OCI-LY1 (cell line): ENCODE results near the gene HCK.
A peak's percentile ranks its signal among the peaks of the same experiment; 100 is the strongest.

Experiments used
- H2AFZ ChIP-seq: fragments of 200-600 bp; sonication (generic), shearing (Covaris generic); 2 replicates; pipeline ENCODE4 v1.6.0; 2014; ENCODE audit warnings: antibody characterized with exemption, mild to moderate bottlenecking, low read length
- H3F3A ChIP-seq: fragments of 200-600 bp; sonication (generic), shearing (Covaris generic); 2 replicates; pipeline ENCODE4 v1.6.0; 2014; ENCODE audit warnings: mild to moderate bottlenecking, antibody characterized with exemption, low read length, moderate library complexity; ENCODE audit not compliant: insufficient read depth
- H3K27ac ChIP-seq: fragments of 200-600 bp; sonication (generic); 2 replicates; pipeline ENCODE4 v1.5.1; 2014; ENCODE audit warnings: low read length, mixed run types, mild to moderate bottlenecking, low read depth; ENCODE audit not compliant: poor library complexity, severe bottlenecking
- H3K27me3 ChIP-seq: fragments of 200-600 bp; sonication (generic); 2 replicates; pipeline ENCODE4 v1.6.0; 2014; ENCODE audit warnings: antibody characterized with exemption, mild to moderate bottlenecking, low read length, moderate library complexity; ENCODE audit not compliant: insufficient read depth
- H3K36me3 ChIP-seq: fragments of 200-600 bp; sonication (generic); 2 replicates; pipeline ENCODE4 v1.6.1; 2014; ENCODE audit warnings: mild to moderate bottlenecking, antibody characterized with exemption, low read length, moderate library complexity, mixed read lengths; ENCODE audit not compliant: insufficient read depth
- H3K4me1 ChIP-seq: fragments of 200-600 bp; sonication (generic); 2 replicates; pipeline ENCODE4 v1.5.1; 2014; ENCODE audit warnings: mild to moderate bottlenecking, low read length, moderate library complexity; ENCODE audit not compliant: insufficient read depth, severe bottlenecking
- H3K4me2 ChIP-seq: fragments of 200-600 bp; sonication (generic), shearing (Covaris generic); 2 replicates; pipeline ENCODE4 v1.6.1; 2014; ENCODE audit warnings: low read length
- H3K4me3 ChIP-seq: fragments of 200-600 bp; sonication (generic); 2 replicates; pipeline ENCODE4 v1.5.1; 2014; ENCODE audit warnings: low read length, low read depth, mild to moderate bottlenecking, mixed read lengths; ENCODE audit not compliant: poor library complexity, severe bottlenecking
- H3K79me2 ChIP-seq: fragments of 200-600 bp; shearing (Covaris generic); 2 replicates; pipeline ENCODE4 v1.6.1; 2016; ENCODE audit warnings: mixed run types, low read length, mixed read lengths; ENCODE audit not compliant: insufficient read depth
- H3K9ac ChIP-seq: fragments of 200-600 bp; sonication (generic), shearing (Covaris generic); 2 replicates; pipeline ENCODE4 v1.6.1; 2014; ENCODE audit warnings: mild to moderate bottlenecking, low read length, mixed read lengths
- H3K9me2 ChIP-seq: fragments of 200-600 bp; sonication (generic), shearing (Covaris generic); 2 replicates; pipeline ENCODE4 v1.6.1; 2014; ENCODE audit warnings: low read depth, mild to moderate bottlenecking, low read length, mixed read lengths
- H3K9me3 ChIP-seq: fragments of 200-600 bp; shearing (Covaris generic); 2 replicates; pipeline ENCODE4 v1.6.1; 2014; ENCODE audit warnings: low read length, mixed read lengths
- H4K20me1 ChIP-seq: fragments of 200-600 bp; sonication (generic), shearing (Covaris generic); 2 replicates; pipeline ENCODE4 v1.6.0; 2016; ENCODE audit warnings: mild to moderate bottlenecking, low read length; ENCODE audit not compliant: insufficient read depth
- CTCF ChIP-seq: fragments of 200-600 bp; sonication (generic), shearing (Covaris generic); IDR thresholded peaks from 2 replicates; pipeline ENCODE4 v1.5.1; 2017; ENCODE audit warnings: mild to moderate bottlenecking, antibody characterized with exemption, low read length, moderate library complexity, mixed read lengths
- EZH2 ChIP-seq: fragments of 200-600 bp; sonication (generic), shearing (Covaris generic); IDR thresholded peaks from 2 replicates; pipeline ENCODE4 v1.8.0; 2017; ENCODE audit warnings: borderline replicate concordance, mixed run types, mild to moderate bottlenecking, antibody characterized with exemption, low read length, moderate library complexity, mixed read lengths

Gene HCK

GRCh38 chr20:32088759-32089158, 36.7 kb downstream of the HCK start:
- no peaks in the 10 kb centered on the region for H4K20me1 ChIP-seq
- H3K36me3 ChIP-seq = no peaks in the 10 kb centered on the region
- no peak overlapping the region for H3K27ac ChIP-seq
- no peaks in the 10 kb centered on the region for H3K4me1 ChIP-seq
- H3K27me3 ChIP-seq = 0 out of 2 replicates have a peak, but pooled peaks cover 8% of the 10 kb centered on the region
- no peaks in the 10 kb centered on the region for H3K9me2 ChIP-seq
- TF ChIP-seq CTCF (no peak), EZH2 (no peak)
- H2AFZ ChIP-seq = no peak overlapping the region
- no peak overlapping the region for H3K4me2 ChIP-seq
- H3K4me3 ChIP-seq = no peak overlapping the region
- no peaks in the 10 kb centered on the region for H3K9me3 ChIP-seq
- H3F3A ChIP-seq = no peaks in the 10 kb centered on the region
- no peak overlapping the region for H3K9ac ChIP-seq
- no peaks in the 10 kb centered on the region for H3K79me2 ChIP-seq

GRCh38 chr20:32089637-32090362, 37.8 kb downstream of the HCK start:
- no peaks in the 10 kb centered on the region for H3K9me2 ChIP-seq
- H3K27ac ChIP-seq = no peak overlapping the region
- no peak overlapping the region for H2AFZ ChIP-seq
- no peaks in the 10 kb centered on the region for H3K36me3 ChIP-seq
- no peak overlapping the region for H3K4me3 ChIP-seq
- no peaks in the 10 kb centered on the region for H4K20me1 ChIP-seq
- H3K27me3 ChIP-seq = 0 out of 2 replicates have a peak, but pooled peaks cover 10% of the 10 kb centered on the region
- H3K4me2 ChIP-seq = no peak overlapping the region
- H3K79me2 ChIP-seq = no peaks in the 10 kb centered on the region
- no peaks in the 10 kb centered on the region for H3K4me1 ChIP-seq
- no peak overlapping the region for H3K9ac ChIP-seq
- H3F3A ChIP-seq = no peaks in the 10 kb centered on the region
- TF ChIP-seq CTCF = no peak
- TF ChIP-seq EZH2 = no peak
- no peaks in the 10 kb centered on the region for H3K9me3 ChIP-seq

GRCh38 chr20:32091888-32092346, 39.9 kb downstream of the HCK start:
- H3K79me2 ChIP-seq = no peaks in the 10 kb centered on the region
- no peaks in the 10 kb centered on the region for H3F3A ChIP-seq
- H3K4me3 ChIP-seq = no peak overlapping the region
- no peaks in the 10 kb centered on the region for H3K9me2 ChIP-seq
- no peaks in the 10 kb centered on the region for H4K20me1 ChIP-seq
- TF ChIP-seq CTCF = peak; percentile 96
- no peak for TF ChIP-seq EZH2
- H3K4me2 ChIP-seq = no peak overlapping the region
- no peak overlapping the region for H2AFZ ChIP-seq
- H3K36me3 ChIP-seq = no peaks in the 10 kb centered on the region
- H3K4me1 ChIP-seq = no peaks in the 10 kb centered on the region
- no peak overlapping the region for H3K27ac ChIP-seq
- 0 out of 2 replicates have a peak, but pooled peaks cover 10% of the 10 kb centered on the region for H3K27me3 ChIP-seq
- H3K9ac ChIP-seq = no peak overlapping the region
- no peaks in the 10 kb centered on the region for H3K9me3 ChIP-seq
